C4-2B (cell line): ENCODE data around the gene OR4D9.

ENCODE experiments used
- ZFX ChIP-seq: fragments of 450-650 bp; IDR thresholded peaks from 2 replicates; pipeline ENCODE4 v1.6.1; 2017
- TF ChIP-seq, protein P1 (sequence below): fragments of 450-650 bp; conservative IDR thresholded peaks from 2 replicates; pipeline ENCODE4 v1.5.1; 2017; ENCODE audit warnings: mild to moderate bottlenecking

DNA sequence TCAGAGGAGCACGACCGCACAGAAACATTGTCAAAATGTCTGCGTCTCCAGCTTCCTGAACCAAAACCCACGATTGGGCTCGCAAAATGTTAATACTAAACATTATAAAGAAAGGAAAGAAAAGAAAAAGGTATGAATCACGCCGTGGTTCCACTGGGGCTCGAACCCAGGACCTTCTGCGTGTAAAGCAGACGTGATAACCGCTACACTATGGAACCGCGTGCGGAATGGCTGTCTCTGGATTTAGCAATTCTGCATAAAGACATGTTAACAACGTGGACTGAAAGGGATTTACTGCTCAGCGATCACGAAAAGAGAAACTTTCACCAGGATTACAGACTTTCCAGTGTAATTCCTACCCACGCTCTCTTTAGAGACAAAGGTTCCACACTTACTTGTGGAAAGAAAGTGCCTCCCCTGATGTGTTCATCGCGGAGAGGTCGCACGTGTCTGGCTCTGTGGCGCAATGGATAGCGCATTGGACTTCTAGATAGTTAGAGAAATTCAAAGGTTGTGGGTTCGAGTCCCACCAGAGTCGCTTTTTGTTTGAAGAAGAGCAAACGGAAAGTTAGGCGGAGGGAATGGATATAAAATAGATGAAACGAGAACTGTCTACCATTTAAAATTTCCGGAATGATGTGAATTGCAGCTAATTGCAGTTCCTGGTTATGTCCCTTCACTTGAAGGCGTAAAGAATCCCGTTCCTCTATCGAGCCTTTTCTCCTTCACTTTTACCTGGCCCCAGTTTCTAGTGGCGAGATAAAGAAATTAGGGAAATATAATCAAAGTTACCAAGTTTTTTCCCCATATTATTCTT lies 39.7 kb downstream of the OR4D9 start:
- TF ChIP-seq, protein P1, sequence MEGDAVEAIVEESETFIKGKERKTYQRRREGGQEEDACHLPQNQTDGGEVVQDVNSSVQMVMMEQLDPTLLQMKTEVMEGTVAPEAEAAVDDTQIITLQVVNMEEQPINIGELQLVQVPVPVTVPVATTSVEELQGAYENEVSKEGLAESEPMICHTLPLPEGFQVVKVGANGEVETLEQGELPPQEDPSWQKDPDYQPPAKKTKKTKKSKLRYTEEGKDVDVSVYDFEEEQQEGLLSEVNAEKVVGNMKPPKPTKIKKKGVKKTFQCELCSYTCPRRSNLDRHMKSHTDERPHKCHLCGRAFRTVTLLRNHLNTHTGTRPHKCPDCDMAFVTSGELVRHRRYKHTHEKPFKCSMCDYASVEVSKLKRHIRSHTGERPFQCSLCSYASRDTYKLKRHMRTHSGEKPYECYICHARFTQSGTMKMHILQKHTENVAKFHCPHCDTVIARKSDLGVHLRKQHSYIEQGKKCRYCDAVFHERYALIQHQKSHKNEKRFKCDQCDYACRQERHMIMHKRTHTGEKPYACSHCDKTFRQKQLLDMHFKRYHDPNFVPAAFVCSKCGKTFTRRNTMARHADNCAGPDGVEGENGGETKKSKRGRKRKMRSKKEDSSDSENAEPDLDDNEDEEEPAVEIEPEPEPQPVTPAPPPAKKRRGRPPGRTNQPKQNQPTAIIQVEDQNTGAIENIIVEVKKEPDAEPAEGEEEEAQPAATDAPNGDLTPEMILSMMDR: no peak
- TF ChIP-seq ZFX: no peak
